Activated CD4-positive, alpha-beta T cell treated with anti-CD3 and anti-CD28 coated beads, Interleukin-2, amount 10 ng/mL, durations not matched to agents 24 days and 14 days (primary cell): ENCODE measurements around the gene CCL5. TPM values are rescaled to one million over a fixed set of nuclear protein-coding genes. Genes with fewer than 3 reads are reported as not detected.

Experiments
- DNase-seq: peaks from one replicate; pipeline ENCODE4 v3.0.0; 2022
- H3K27ac Mint-ChIP-seq: one replicate; pipeline ENCODE4 v1.8.0; 2022; ENCODE audit warnings: mild to moderate bottlenecking, mixed read lengths
- H3K27me3 Mint-ChIP-seq: one replicate; pipeline ENCODE4 v1.8.0; 2022; ENCODE audit warnings: mixed read lengths
- H3K36me3 Mint-ChIP-seq: one replicate; pipeline ENCODE4 v1.8.0; 2022; ENCODE audit warnings: low read depth, mild to moderate bottlenecking, mixed read lengths
- H3K4me1 Mint-ChIP-seq: one replicate; pipeline ENCODE4 v1.8.0; 2021; ENCODE audit warnings: mixed read lengths
- H3K4me3 Mint-ChIP-seq: one replicate; pipeline ENCODE4 v1.8.0; 2022; ENCODE audit warnings: mild to moderate bottlenecking, moderate library complexity, mixed read lengths
- H3K9me3 Mint-ChIP-seq: one replicate; pipeline ENCODE4 v1.8.0; 2021; ENCODE audit warnings: mixed read lengths
- intact Hi-C: fragments of 100-400 bp; cut with micrococcal nuclease; formaldehyde crosslinking; loops from one replicate; pipeline ENCODE4 v1.15.1; 2023
- total RNA-seq: library from RNA; stranded (reverse); gene quantifications from 2 replicates; pipeline ENCODE4 v1.2.3, GENCODE V29; 2022

Gene CCL5
- total RNA-seq, 1 donor from 2014 or later, result 19.6 TPM

DNA sequence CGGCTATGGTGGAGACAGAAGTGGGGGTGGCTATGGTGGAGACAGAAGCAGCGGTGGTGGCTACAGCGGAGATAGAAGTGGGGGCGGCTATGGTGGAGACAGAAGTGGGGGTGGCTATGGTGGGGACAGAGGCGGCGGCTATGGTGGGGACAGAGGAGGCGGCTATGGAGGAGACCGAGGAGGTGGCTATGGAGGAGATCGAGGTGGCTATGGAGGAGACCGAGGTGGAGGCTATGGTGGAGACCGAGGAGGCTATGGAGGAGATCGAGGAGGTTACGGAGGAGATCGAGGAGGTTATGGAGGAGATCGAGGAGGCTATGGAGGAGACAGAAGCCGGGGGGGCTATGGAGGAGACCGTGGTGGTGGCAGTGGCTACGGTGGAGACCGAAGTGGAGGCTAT is 35.6 kb downstream of the CCL5 start:
- Mint-ChIP-seq H3K27ac (no peak overlapping the region), H3K4me1 (peaks cover 9% of the 10 kb centered on the region), H3K36me3 (peaks cover 68% of the 10 kb centered on the region), H3K27me3 (no peaks in the 10 kb centered on the region), H3K9me3 (no peaks in the 10 kb centered on the region), H3K4me3 (no peak overlapping the region)
- intact Hi-C loops, result no loop called here
- DNase-seq, result no peak

DNA sequence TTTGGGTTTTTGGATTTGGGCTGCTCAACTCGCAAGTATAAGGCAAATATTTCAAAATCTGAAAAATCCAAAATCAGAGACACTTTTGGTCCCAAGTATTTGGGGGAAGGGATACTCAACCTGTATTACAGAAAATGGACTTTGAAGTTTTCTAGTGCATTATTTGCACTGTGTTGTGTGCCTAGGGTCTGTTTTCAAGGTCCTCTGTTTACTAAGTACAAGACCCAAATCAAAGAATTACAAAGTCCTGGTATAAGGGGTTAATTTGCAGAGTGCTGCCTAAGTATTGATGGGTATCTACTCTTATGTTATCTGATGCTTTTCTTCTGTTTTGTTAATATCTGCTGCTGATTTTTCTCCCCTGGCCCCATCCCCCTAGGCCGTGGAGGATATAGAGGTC is 36.5 kb downstream of the CCL5 start:
- H3K36me3 Mint-ChIP-seq, result peaks cover 68% of the 10 kb centered on the region
- intact Hi-C loops, result no loop called here
- no peaks in the 10 kb centered on the region for H3K27me3 Mint-ChIP-seq
- no peak overlapping the region for H3K27ac Mint-ChIP-seq
- no peaks in the 10 kb centered on the region for H3K9me3 Mint-ChIP-seq
- peaks cover 9% of the 10 kb centered on the region for H3K4me1 Mint-ChIP-seq
- DNase-seq, result no peak
- no peak overlapping the region for H3K4me3 Mint-ChIP-seq

DNA sequence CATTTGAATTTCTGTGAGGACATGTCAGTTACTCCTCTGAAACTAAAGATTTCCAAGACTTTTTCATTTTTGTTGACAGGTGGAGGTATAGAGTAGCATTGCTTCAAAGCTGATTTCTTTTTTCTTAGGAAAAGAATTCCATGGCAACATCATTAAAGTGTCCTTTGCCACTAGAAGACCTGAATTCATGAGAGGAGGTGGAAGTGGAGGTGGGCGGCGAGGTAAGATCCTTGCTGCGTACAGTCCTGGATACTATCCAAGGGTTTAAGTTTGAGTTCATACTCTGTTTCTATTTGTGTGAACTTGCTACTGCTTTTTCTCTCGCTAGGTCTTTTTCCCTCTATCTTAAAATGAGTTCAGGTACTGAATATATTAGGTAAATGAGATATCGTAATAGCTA is 37.9 kb downstream of the CCL5 start:
- H3K27me3 Mint-ChIP-seq, result no peaks in the 10 kb centered on the region
- H3K36me3 Mint-ChIP-seq, result peaks cover 65% of the 10 kb centered on the region
- H3K4me3 Mint-ChIP-seq, result no peak overlapping the region
- no peaks in the 10 kb centered on the region for H3K9me3 Mint-ChIP-seq
- intact Hi-C loops, result no loop called here
- H3K4me1 Mint-ChIP-seq, result peaks cover 11% of the 10 kb centered on the region
- no peak for DNase-seq
- no peak overlapping the region for H3K27ac Mint-ChIP-seq

DNA sequence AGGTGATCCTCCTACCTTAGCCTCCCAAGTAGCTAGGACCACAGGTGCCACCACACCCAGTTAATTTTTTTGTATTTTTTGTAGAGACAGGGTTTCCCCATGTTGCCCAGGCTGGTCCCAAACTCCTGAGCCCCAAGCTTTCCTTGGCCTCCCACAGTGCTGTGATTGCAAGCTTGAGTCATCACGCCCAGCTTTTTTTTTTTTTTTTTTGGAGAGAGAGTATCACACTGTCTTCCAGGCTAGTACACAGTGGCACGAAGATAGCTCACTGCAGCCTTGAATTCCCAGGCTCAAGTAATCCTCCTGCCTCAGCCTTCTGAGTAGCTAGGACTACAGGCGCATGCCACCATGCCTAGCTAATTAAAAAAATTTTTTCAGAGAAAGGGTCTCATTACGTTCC is 38.7 kb downstream of the CCL5 start:
- intact Hi-C loops, result no loop called here
- H3K4me3 Mint-ChIP-seq, result no peak overlapping the region
- DNase-seq, result no peak
- no peak overlapping the region for H3K27ac Mint-ChIP-seq
- H3K9me3 Mint-ChIP-seq, result no peaks in the 10 kb centered on the region
- H3K36me3 Mint-ChIP-seq, result peaks cover 68% of the 10 kb centered on the region
- H3K4me1 Mint-ChIP-seq, result peaks cover 11% of the 10 kb centered on the region
- H3K27me3 Mint-ChIP-seq, result no peaks in the 10 kb centered on the region

DNA sequence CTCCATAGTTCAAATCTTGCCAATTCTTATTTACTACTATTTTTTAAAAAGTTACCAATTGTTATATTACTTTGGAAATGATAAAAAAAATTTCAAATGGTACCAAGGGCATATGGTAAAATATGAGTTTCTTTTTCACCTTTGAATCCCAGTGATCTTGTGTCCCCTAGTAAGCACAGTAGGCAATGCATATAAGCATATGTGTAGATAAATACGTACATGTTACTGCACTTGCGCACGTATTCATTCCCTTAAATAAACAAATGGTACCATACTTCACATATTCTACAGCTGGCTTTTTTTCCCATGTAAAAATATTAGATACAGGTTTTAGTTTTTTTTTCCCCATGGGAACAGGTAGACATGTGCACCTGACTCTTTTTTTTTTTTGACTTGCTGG is 39.1 kb downstream of the CCL5 start:
- no peaks in the 10 kb centered on the region for H3K27me3 Mint-ChIP-seq
- H3K4me3 Mint-ChIP-seq, result no peak overlapping the region
- H3K9me3 Mint-ChIP-seq, result no peaks in the 10 kb centered on the region
- H3K36me3 Mint-ChIP-seq, result peaks cover 69% of the 10 kb centered on the region
- no peak overlapping the region for H3K27ac Mint-ChIP-seq
- no peak for DNase-seq
- intact Hi-C loops, result no loop called here
- H3K4me1 Mint-ChIP-seq, result peaks cover 11% of the 10 kb centered on the region

DNA sequence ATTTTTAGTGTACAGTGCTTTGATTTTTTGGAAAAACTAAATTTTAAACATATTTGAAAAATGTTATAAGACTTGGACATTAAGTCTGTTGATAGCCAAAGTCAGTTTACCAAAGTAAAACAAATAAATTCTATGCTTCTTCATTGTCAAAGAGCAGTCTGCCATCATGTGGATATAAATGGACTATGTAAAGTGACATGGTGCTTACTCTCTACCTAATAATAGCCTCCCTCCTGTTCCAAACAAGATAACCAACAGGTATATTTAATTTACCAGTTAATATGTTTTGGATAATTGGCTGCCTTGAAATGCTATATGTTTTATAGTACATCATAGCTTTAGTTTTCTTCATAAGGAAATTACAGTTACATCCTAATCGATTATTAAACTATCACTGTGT is 55.0 kb downstream of the CCL5 start:
- H3K27ac Mint-ChIP-seq, result no peak overlapping the region
- intact Hi-C loops, result no loop called here
- no peaks in the 10 kb centered on the region for H3K27me3 Mint-ChIP-seq
- no peak overlapping the region for H3K4me3 Mint-ChIP-seq
- H3K9me3 Mint-ChIP-seq, result no peaks in the 10 kb centered on the region
- H3K36me3 Mint-ChIP-seq, result peaks cover 66% of the 10 kb centered on the region
- DNase-seq, result no peak
- H3K4me1 Mint-ChIP-seq, result peaks cover 6% of the 10 kb centered on the region

Other genes with a start within 250 kb of the CCL5 start
- 0.71 and 0.72 TPM in 2 replicates for gene RASL10B, start 148.7 kb downstream of the CCL5 start, total RNA-seq
- not detected in 2 replicates for gene GAS2L2, start 127.1 kb downstream of the CCL5 start, total RNA-seq
- gene C17orf50, start 119.5 kb downstream of the CCL5 start, total RNA-seq, result not detected in 2 replicates
- not detected in 2 replicates for gene MMP28, start 84.7 kb downstream of the CCL5 start, total RNA-seq
- 326 and 338 TPM in 2 replicates for gene TAF15, start 70.9 kb downstream of the CCL5 start, total RNA-seq
- 0.14 TPM in 1 of 2 replicates, not detected in the other for gene HEATR9, start 11.5 kb downstream of the CCL5 start, total RNA-seq
- 2.6 and 2.9 TPM in 2 replicates for gene RDM1, start 50.4 kb upstream of the CCL5 start, total RNA-seq
- not detected in 2 replicates for gene LYZL6, start 63.4 kb upstream of the CCL5 start, total RNA-seq
- not detected in 2 replicates for gene CCL16, start 101.1 kb upstream of the CCL5 start, total RNA-seq
- gene CCL14, start 106.4 kb upstream of the CCL5 start, total RNA-seq, result not detected in 2 replicates
- gene CCL15, start 121.2 kb upstream of the CCL5 start, total RNA-seq, result not detected in 2 replicates
- not detected in 2 replicates for gene CCL23, start 137.6 kb upstream of the CCL5 start, total RNA-seq
- not detected in 2 replicates for gene CCL18, start 183.9 kb upstream of the CCL5 start, total RNA-seq
- gene CCL3, start 209.8 kb upstream of the CCL5 start, total RNA-seq, result 403 and 414 TPM in 2 replicates
- gene CCL4, start 223.5 kb upstream of the CCL5 start, total RNA-seq, result 351 and 370 TPM in 2 replicates